ENCODE results near the gene ZNF778. TPM values are rescaled to one million over a fixed set of nuclear protein-coding genes. Genes with fewer than 3 reads are reported as not detected.
"Not testable (repeated sequence)": the region's sequence is repeated elsewhere in the genome, so short reads cannot be mapped to it uniquely, and the experiment has no call there.

Gene ZNF778
- total RNA-seq, 1 experiment from 2014 or later = 19.5 TPM

- Histone ChIP-seq H2AFZ (ENCODE audit: low read depth, low read length, poor library complexity, severe bottlenecking) (no peak overlapping the region), H4K20me1 (ENCODE audit: insufficient read depth) (no peaks in the 10 kb centered on the region), H3K4me1 (ENCODE audit: control insufficient read depth in 1 of 2, insufficient read depth in 2 of 2, low read length in 2 of 2) (peaks cover 5 to 22% of the 10 kb centered on the region in 2 experiments; a peak in 3 of 4 replicates), H3K27me3 (ENCODE audit: insufficient read depth, low read length) (no peaks in the 10 kb centered on the region), H3K9me3 (ENCODE audit: control insufficient read depth in 1 of 2, insufficient read depth in 1 of 2, low read depth in 1 of 2, low read length in 2 of 2) (no peaks in the 10 kb centered on the region), H3K4me2 (ENCODE audit: low read length) (no peak overlapping the region), H3K9me2 (ENCODE audit: insufficient read depth) (no peaks in the 10 kb centered on the region), H3K36me3 (ENCODE audit: control insufficient read depth in 1 of 2, insufficient read depth in 2 of 2, low read length in 2 of 2) (no peaks in the 10 kb centered on the region), H3K79me2 (ENCODE audit: insufficient read depth, low read length) (no peaks in the 10 kb centered on the region), H3K27ac (ENCODE audit: low read depth, low read length) (no peak overlapping the region; the same call in 1 of the 2 replicates), H3K4me3 (replicated peaks in 1 of 2; ENCODE audit: low read depth in 1 of 2, low read length in 2 of 2) (no peak overlapping the region), H3K9ac (ENCODE audit: low read length) (no peak overlapping the region)
- ChIA-PET POLR2A (no interaction called here), CTCF (no interaction called here), RAD21 (ENCODE audit: low non-redundant PET in 1 of 2, low total read pairs in 2 of 2, uncharacterized antibody in 2 of 2, unreplicated experiment in 2 of 2) (no interaction called here)
- intact Hi-C loops (cut with micrococcal nuclease) = no loop called here
- TF ChIP-seq CEBPB (IDR thresholded peaks at IDR 0.05; ENCODE audit: low read depth) (no peak), EZH2 (IDR thresholded peaks at IDR 0.05) (no peak), RAD21 (IDR thresholded peaks at IDR 0.05; ENCODE audit: low read depth) (no peak), FOSL1 (IDR thresholded peaks at IDR 0.05; ENCODE audit: low read depth) (no peak), TCF7L2 (IDR thresholded peaks at IDR 0.05; ENCODE audit: borderline replicate concordance, extremely low read depth, insufficient read depth, insufficient read length) (no peak)
- TF ChIP-seq, protein P1, sequence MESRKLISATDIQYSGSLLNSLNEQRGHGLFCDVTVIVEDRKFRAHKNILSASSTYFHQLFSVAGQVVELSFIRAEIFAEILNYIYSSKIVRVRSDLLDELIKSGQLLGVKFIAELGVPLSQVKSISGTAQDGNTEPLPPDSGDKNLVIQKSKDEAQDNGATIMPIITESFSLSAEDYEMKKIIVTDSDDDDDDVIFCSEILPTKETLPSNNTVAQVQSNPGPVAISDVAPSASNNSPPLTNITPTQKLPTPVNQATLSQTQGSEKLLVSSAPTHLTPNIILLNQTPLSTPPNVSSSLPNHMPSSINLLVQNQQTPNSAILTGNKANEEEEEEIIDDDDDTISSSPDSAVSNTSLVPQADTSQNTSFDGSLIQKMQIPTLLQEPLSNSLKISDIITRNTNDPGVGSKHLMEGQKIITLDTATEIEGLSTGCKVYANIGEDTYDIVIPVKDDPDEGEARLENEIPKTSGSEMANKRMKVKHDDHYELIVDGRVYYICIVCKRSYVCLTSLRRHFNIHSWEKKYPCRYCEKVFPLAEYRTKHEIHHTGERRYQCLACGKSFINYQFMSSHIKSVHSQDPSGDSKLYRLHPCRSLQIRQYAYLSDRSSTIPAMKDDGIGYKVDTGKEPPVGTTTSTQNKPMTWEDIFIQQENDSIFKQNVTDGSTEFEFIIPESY (IDR thresholded peaks at IDR 0.05; ENCODE audit: extremely low read depth, insufficient replicate concordance, low read length) = no peak
- DNase-seq (ENCODE audit: low read depth, low spot score) = no peak
- no TSS peak for BruUV-seq (replicated peaks)
- ATAC-seq = no peak
These were observed 32.9 kb upstream of the ZNF778 start for GRCh38 chr16:89184677-89184932.

DNA sequence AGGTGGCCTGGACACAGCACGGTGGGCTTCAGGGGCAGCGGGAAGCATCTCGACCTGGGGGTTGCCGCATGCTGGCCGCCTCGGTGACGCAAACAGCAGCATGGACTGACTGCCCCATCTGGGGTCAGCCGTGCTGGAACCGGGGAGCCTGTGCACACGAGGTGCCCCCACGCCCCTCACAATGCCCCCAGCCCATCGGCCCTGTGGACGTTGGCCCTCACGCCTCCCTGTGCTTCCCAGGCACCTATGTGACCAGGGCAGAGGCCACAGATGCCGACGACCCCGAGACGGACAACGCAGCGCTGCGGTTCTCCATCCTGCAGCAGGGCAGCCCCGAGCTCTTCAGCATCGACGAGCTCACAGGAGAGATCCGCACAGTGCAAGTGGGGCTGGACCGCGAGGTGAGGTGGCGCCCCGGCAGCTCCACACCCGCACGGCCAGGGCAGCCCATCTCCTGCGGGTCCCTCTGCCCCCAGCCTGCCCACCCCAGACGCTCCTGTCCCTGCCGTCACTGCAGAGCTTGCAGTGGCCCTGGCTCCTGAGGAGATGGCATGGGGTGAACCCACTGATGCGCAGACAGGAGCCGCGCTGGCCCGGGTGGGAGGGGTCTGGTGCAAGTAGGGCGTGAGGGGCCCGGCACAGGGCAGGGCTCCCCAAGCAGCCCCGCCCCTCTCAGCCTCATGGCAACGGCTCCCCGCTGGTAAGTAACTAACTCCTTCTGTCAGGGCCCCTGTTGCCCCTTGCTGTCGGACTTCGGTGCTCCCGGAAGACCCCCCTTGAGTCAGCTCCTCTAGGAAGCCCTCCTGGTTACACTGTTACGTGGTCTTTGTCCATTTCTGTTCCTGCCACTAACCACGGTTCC lies 32.3 kb upstream of the ZNF778 start:
- Histone ChIP-seq H3K4me1 (ENCODE audit: control insufficient read depth in 1 of 2, insufficient read depth in 2 of 2, low read length in 2 of 2) (peaks cover 5 to 22% of the 10 kb centered on the region in 2 experiments; a peak in 3 of 4 replicates), H3K9ac (ENCODE audit: low read length) (no peak overlapping the region), H3K4me3 (replicated peaks in 1 of 2; ENCODE audit: low read depth in 1 of 2, low read length in 2 of 2) (no peak overlapping the region), H3K4me2 (ENCODE audit: low read length) (no peak overlapping the region), H3K9me2 (ENCODE audit: insufficient read depth) (no peaks in the 10 kb centered on the region), H3K27me3 (ENCODE audit: insufficient read depth, low read length) (no peaks in the 10 kb centered on the region), H3K36me3 (ENCODE audit: control insufficient read depth in 1 of 2, insufficient read depth in 2 of 2, low read length in 2 of 2) (no peaks in the 10 kb centered on the region), H2AFZ (ENCODE audit: low read depth, low read length, poor library complexity, severe bottlenecking) (no peak overlapping the region), H3K27ac (ENCODE audit: low read depth, low read length) (no peak overlapping the region; the same call in 1 of the 2 replicates), H3K79me2 (ENCODE audit: insufficient read depth, low read length) (no peaks in the 10 kb centered on the region), H3K9me3 (ENCODE audit: control insufficient read depth in 1 of 2, insufficient read depth in 1 of 2, low read depth in 1 of 2, low read length in 2 of 2) (no peaks in the 10 kb centered on the region), H4K20me1 (ENCODE audit: insufficient read depth) (no peaks in the 10 kb centered on the region)
- CTCF ChIA-PET = no interaction called here
- ATAC-seq = no peak
- BruUV-seq (replicated peaks) = no TSS peak
- no peak for DNase-seq (ENCODE audit: low read depth, low spot score)
- RAD21 ChIA-PET (ENCODE audit: low non-redundant PET in 1 of 2, low total read pairs in 2 of 2, uncharacterized antibody in 2 of 2, unreplicated experiment in 2 of 2) = no interaction called here
- intact Hi-C loops (cut with micrococcal nuclease) = no loop called here
- no peak for TF ChIP-seq ATF3 (IDR thresholded peaks at IDR 0.05)
- no peak for TF ChIP-seq ZNF274 (IDR thresholded peaks at IDR 0.05; ENCODE audit: low read depth, low read length)
- POLR2A ChIA-PET = no interaction called here

DNA sequence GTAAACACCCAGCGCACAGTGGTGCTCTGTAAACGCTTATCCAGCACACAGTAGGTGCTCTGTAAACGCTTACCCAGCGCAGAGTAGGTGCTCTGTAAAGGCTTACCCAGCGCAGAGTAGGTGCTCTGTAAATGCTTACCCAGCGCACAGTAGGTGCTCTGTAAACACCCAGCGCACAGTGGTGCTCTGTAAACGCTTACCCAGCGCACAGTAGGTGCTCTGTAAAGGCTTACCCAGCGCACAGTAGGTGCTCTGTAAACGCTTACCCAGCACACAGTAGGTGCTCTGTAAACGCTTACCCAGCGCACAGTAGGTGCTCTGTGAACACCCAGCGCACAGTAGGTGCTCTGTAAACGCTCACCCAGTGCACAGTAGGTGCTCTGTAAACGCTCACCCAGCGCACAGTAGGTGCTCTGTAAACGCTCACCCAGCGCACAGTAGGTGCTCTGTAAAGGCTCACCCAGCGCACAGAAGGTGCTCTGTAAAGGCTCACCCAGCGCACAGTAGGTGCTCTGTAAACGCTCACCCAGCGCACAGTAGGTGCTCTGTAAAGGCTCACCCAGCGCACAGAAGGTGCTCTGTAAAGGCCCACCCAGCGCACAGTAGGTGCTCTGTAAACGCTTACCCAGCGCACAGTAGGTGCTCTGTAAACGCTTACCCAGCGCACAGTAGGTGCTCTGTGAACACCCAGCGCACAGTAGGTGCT lies 31.5 kb upstream of the ZNF778 start:
- H3K9ac ChIP-seq (ENCODE audit: low read length); H3K79me2 ChIP-seq (ENCODE audit: insufficient read depth, low read length); H3K27ac ChIP-seq (ENCODE audit: low read depth, low read length); intact Hi-C loops (cut with micrococcal nuclease); DNase-seq (ENCODE audit: low read depth, low spot score); POLR2A ChIA-PET; H3K4me2 ChIP-seq (ENCODE audit: low read length); H3K9me2 ChIP-seq (ENCODE audit: insufficient read depth); RAD21 ChIA-PET (ENCODE audit: low non-redundant PET in 1 of 2, low total read pairs in 2 of 2, uncharacterized antibody in 2 of 2, unreplicated experiment in 2 of 2); H3K36me3 ChIP-seq (ENCODE audit: control insufficient read depth in 1 of 2, insufficient read depth in 2 of 2, low read length in 2 of 2); H3K9me3 ChIP-seq (ENCODE audit: control insufficient read depth in 1 of 2, insufficient read depth in 1 of 2, low read depth in 1 of 2, low read length in 2 of 2); H3K27me3 ChIP-seq (ENCODE audit: insufficient read depth, low read length); CTCF ChIA-PET; H4K20me1 ChIP-seq (ENCODE audit: insufficient read depth); ATAC-seq; H2AFZ ChIP-seq (ENCODE audit: low read depth, low read length, poor library complexity, severe bottlenecking); H3K4me3 ChIP-seq (replicated peaks in 1 of 2; ENCODE audit: low read depth in 1 of 2, low read length in 2 of 2); BruUV-seq (replicated peaks): not testable (repeated sequence)
- H3K4me1 ChIP-seq (ENCODE audit: control insufficient read depth in 1 of 2, insufficient read depth in 2 of 2, low read length in 2 of 2) = peaks cover 5 to 22% of the 10 kb centered on the region in 2 experiments; a peak in 3 of 4 replicates
